Sigmoid colon (tissue), 4 donors: ENCODE measurements around the gene ATPAF1.

Source experiments
- EP300 ChIP-seq, 4 donors: sonication (generic); formaldehyde crosslinking; IDR thresholded peaks; one replicate each; pipeline ENCODE4 v1.6.1; 2017; ENCODE audit warnings: antibody characterized with exemption in 4 of 4
- POLR2A ChIP-seq, 2 donors: fragments of 450-650 bp; IDR thresholded peaks; one replicate each; pipeline ENCODE4 v1.6.1; 2016; ENCODE audit warnings: antibody characterized with exemption in 2 of 2, mild to moderate bottlenecking in 2 of 2, moderate library complexity in 2 of 2
- POLR2AphosphoS5 ChIP-seq, 4 donors: sonication (generic); formaldehyde crosslinking; IDR thresholded peaks; one replicate each; pipeline ENCODE4 v1.6.1; 2017; ENCODE audit warnings: antibody characterized with exemption in 4 of 4
- TF ChIP-seq, protein P1 (sequence below), 4 experiments: fragments of 450-650 bp in 3 of 4; fragments of 200-600 bp in 1 of 4; IDR thresholded peaks; one replicate each; pipeline ENCODE4 v1.5.1; 2016 to 2019; ENCODE audit warnings: antibody characterized with exemption in 4 of 4, mild to moderate bottlenecking in 3 of 4, moderate library complexity in 2 of 4

DNA sequence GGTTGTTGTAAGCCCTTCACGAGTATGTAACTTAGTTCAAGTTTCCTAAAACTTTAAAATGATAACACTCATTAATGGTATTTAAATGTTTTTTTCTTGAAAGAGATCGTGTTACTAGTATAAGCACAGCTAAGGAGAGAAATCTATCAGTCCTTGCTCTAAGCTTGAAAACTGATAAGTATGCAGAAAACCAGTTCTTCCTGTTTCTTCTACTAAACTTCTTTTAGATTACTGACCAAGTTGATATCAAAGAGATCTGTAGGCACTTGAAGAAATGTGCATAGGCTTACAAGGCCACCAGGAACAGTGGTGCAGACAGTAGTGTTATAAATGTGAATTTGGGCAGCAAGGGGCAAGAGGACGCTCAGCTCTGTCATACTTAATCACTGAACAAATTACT, 46.8 kb upstream of the ATPAF1 start:
- TF ChIP-seq, protein P1, sequence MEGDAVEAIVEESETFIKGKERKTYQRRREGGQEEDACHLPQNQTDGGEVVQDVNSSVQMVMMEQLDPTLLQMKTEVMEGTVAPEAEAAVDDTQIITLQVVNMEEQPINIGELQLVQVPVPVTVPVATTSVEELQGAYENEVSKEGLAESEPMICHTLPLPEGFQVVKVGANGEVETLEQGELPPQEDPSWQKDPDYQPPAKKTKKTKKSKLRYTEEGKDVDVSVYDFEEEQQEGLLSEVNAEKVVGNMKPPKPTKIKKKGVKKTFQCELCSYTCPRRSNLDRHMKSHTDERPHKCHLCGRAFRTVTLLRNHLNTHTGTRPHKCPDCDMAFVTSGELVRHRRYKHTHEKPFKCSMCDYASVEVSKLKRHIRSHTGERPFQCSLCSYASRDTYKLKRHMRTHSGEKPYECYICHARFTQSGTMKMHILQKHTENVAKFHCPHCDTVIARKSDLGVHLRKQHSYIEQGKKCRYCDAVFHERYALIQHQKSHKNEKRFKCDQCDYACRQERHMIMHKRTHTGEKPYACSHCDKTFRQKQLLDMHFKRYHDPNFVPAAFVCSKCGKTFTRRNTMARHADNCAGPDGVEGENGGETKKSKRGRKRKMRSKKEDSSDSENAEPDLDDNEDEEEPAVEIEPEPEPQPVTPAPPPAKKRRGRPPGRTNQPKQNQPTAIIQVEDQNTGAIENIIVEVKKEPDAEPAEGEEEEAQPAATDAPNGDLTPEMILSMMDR (IDR thresholded peaks at IDR 0.05): no peak
- no peak for TF ChIP-seq EP300 (IDR thresholded peaks at IDR 0.05)
- TF ChIP-seq POLR2A (IDR thresholded peaks at IDR 0.05): no peak
- TF ChIP-seq POLR2AphosphoS5 (IDR thresholded peaks at IDR 0.05): no peak
